ENCODE data around the gene TMIGD1.

Gene TMIGD1

GRCh38 chr17:30333503-30334360 is at the start of gene TMIGD1:
Gene TMIGD1 (minus strand): TSS chr17:30334057. CDS start chr17:30332133, 1,924 bp downstream.
- H3K4me3 ChIP-seq = no peak within 1 kb of the TSS
- H3K27ac ChIP-seq = peak within 1 kb of the TSS in 2 of 21 experiments; percentile 17 to 18

- Histone ChIP-seq H3K4me3 (no peak overlapping the region), H3K27ac (no peak overlapping the region)
Measured at GRCh38 chr17:30382345-30382744, 48.5 kb upstream of the TMIGD1 start.

GRCh38 chr17:30381340-30381659 is 47.4 kb upstream of the TMIGD1 start:
- peak overlapping the region in 1 of 7 experiments; percentile 98 for H3K4me3 ChIP-seq
- no peak overlapping the region for H3K27ac ChIP-seq

- Histone ChIP-seq H3K27ac (no peak overlapping the region), H3K4me3 (peak overlapping the region in 3 of 7 experiments; percentile 91 to 98 (median 95))
Measured at GRCh38 chr17:30380643-30381339, 46.9 kb upstream of the TMIGD1 start.

GRCh38 chr17:30379903-30380381 is 46.1 kb upstream of the TMIGD1 start:
- peak overlapping the region; percentile 82 to 98 (median 91) for H3K4me3 ChIP-seq
- H3K27ac ChIP-seq = peak overlapping the region in 16 of 21 experiments; percentile 3 to 90 (median 86)

- peak overlapping the region; percentile 51 to 90 (median 84) for H3K27ac ChIP-seq
- H3K4me3 ChIP-seq = peak overlapping the region; percentile 82 to 98 (median 91)
Measured at GRCh38 chr17:30379303-30379902, 45.5 kb upstream of the TMIGD1 start.

- peak within 1 kb of the TSS; percentile 82 to 98 (median 91) for H3K4me3 ChIP-seq
Measured at GRCh38 chr17:30378825-30379302, 45.0 kb upstream of the TMIGD1 start, which contains the start of gene CPD. Gene CPD (plus strand): TSS chr17:30378927. CDS start chr17:30378981, 54 bp downstream.

GRCh38 chr17:30378241-30378824 is 44.5 kb upstream of the TMIGD1 start:
- H3K4me3 ChIP-seq = peak overlapping the region; percentile 82 to 98 (median 91)
- H3K27ac ChIP-seq = peak overlapping the region in 20 of 21 experiments; percentile 46 to 90 (median 81)

More at GRCh38 chr17:30378825-30379302, 45.0 kb upstream of the TMIGD1 start, which contains the start of gene CPD:
- peak within 1 kb of the TSS; percentile 51 to 90 (median 84) for H3K27ac ChIP-seq

- H3K4me3 ChIP-seq = peak overlapping the region; percentile 82 to 98 (median 91)
- peak overlapping the region in 16 of 21 experiments; percentile 46 to 90 (median 81) for H3K27ac ChIP-seq
Measured at GRCh38 chr17:30377574-30378240, 43.9 kb upstream of the TMIGD1 start.

- H3K4me3 ChIP-seq = no peak overlapping the region
- H3K27ac ChIP-seq = peak overlapping the region in 3 of 21 experiments; percentile 13 to 81 (median 17)
Measured at GRCh38 chr17:30376621-30377452, 43.0 kb upstream of the TMIGD1 start.

GRCh38 chr17:30375661-30376060 is 41.8 kb upstream of the TMIGD1 start:
- H3K4me3 ChIP-seq = no peak overlapping the region
- no peak overlapping the region for H3K27ac ChIP-seq

GRCh38 chr17:30372755-30373154 is 38.9 kb upstream of the TMIGD1 start:
- H3K27ac ChIP-seq = no peak overlapping the region
- no peak overlapping the region for H3K4me3 ChIP-seq

- Histone ChIP-seq H3K4me3 (no peak overlapping the region), H3K27ac (no peak overlapping the region)
Measured at GRCh38 chr17:30369995-30370394, 36.1 kb upstream of the TMIGD1 start.

GRCh38 chr17:30368912-30369720 is 35.3 kb upstream of the TMIGD1 start:
- no peak overlapping the region for H3K27ac ChIP-seq
- no peak overlapping the region for H3K4me3 ChIP-seq

GRCh38 chr17:30366536-30366935 is 32.7 kb upstream of the TMIGD1 start:
- no peak overlapping the region for H3K4me3 ChIP-seq
- H3K27ac ChIP-seq = no peak overlapping the region

GRCh38 chr17:30363715-30364202 is 29.9 kb upstream of the TMIGD1 start:
- Histone ChIP-seq H3K4me3 (no peak overlapping the region), H3K27ac (peak overlapping the region in 5 of 21 experiments; percentile 37 to 60 (median 51))

- no peak overlapping the region for H3K4me3 ChIP-seq
Measured at GRCh38 chr17:30361766-30362279, 28.0 kb upstream of the TMIGD1 start.

More at GRCh38 chr17:30361766-30362279, 28.0 kb upstream of the TMIGD1 start:
- H3K27ac ChIP-seq = no peak overlapping the region

Data from skin epidermis (tissue), 12 donors.